Measurements from ENCODE around the gene OR2B6.

DNA sequence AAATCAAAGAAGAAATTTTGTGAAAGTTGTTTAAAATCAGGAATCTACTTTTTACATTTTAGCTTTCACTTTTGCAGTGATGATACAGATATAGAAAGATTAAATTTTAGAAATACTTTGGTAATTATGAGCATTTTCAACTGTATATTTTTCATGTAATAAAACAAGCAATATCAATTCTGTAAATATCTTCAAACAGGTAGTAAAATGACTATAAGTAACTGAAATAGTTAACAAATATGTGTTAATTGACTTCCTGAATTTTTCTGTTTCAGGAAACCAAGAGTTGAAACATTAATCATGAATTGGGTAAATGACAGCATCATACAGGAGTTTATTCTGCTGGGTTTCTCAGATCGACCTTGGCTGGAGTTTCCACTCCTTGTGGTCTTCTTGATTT lies at the start of gene OR2B6:
- TF ChIP-seq, protein P1, sequence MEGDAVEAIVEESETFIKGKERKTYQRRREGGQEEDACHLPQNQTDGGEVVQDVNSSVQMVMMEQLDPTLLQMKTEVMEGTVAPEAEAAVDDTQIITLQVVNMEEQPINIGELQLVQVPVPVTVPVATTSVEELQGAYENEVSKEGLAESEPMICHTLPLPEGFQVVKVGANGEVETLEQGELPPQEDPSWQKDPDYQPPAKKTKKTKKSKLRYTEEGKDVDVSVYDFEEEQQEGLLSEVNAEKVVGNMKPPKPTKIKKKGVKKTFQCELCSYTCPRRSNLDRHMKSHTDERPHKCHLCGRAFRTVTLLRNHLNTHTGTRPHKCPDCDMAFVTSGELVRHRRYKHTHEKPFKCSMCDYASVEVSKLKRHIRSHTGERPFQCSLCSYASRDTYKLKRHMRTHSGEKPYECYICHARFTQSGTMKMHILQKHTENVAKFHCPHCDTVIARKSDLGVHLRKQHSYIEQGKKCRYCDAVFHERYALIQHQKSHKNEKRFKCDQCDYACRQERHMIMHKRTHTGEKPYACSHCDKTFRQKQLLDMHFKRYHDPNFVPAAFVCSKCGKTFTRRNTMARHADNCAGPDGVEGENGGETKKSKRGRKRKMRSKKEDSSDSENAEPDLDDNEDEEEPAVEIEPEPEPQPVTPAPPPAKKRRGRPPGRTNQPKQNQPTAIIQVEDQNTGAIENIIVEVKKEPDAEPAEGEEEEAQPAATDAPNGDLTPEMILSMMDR (IDR thresholded peaks at IDR 0.05): no peak
- no peak for TF ChIP-seq POLR2A (IDR thresholded peaks at IDR 0.05)

Measured in body of pancreas (tissue), 4 donors.